Hematopoietic multipotent progenitor cell (in vitro differentiated cells): ENCODE results near the gene BFSP1. TPM values are rescaled to one million over a fixed set of nuclear protein-coding genes. Genes with fewer than 3 reads are reported as not detected.

Experiments
- DNase-seq, 3 donors: peaks; one replicate each; pipeline ENCODE4 v3.0.0-alpha.2; 2011 to 2015; ENCODE audit warnings: low read depth in 2 of 3, low spot score in 2 of 3
- total RNA-seq: library from RNA; depleted of rRNA; stranded (reverse); fragments of >200 nt; gene quantifications from one replicate; pipeline ENCODE4 v1.2.3, GENCODE V29; 2012

The BFSP1 gene
- total RNA-seq, 1 donor, result 0.54 TPM

DNA sequence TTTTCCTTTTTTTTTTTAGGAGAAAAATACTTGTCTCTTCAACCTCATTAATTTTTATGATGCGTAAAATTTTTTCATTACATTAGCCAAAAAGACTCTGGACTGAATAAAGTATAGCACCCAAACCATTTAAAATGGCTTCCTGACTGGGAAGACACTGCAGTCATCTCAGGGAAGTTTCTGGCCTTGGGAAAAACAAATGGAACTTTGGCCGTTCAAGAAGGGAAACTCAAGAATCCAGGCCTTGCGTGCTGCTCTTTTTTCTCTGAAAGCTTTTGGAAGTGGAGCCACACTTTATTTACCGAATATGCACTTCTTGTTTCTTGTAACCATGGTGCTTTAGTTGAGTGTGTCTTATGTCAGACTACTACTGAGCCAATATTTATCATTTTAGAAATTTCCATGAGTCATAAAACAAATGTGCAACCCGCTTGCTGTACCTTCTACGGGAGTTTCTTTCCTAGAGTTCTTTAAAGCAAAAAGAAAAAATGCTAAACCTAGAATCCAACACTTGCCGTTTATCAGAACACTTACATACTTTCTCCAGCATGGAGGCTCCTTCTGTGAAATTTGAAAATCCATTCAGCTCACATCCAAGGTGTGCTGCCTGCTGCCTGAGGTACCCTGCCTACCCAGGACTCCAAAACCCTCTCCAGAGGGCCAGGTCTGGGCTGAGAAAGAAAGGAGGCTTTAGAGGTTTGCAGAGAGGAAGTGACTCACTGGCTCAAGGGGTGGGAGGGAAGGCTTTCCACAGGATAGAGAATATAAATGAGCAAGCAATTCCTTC lies 27.2 kb upstream of the BFSP1 start:
- peak in 2 of 3 donors; percentile 56 to 70 for DNase-seq

DNA sequence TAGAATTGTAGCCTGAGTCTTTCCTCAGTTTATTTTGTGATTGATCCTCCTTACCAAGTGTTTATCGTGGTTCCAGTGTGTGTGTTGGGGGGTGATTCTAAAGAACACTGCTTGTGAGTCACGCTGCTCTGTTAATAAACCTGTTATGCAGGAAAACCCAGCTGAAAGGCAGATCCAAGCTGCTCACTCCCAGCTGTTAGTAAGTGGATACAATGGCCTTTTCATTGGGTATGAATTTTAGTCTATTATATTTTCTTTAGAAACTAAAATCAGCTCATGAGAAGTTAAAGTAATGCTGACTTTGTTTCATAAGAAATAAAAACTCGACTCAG lies 26.5 kb upstream of the BFSP1 start:
- DNase-seq, result no peak

DNA sequence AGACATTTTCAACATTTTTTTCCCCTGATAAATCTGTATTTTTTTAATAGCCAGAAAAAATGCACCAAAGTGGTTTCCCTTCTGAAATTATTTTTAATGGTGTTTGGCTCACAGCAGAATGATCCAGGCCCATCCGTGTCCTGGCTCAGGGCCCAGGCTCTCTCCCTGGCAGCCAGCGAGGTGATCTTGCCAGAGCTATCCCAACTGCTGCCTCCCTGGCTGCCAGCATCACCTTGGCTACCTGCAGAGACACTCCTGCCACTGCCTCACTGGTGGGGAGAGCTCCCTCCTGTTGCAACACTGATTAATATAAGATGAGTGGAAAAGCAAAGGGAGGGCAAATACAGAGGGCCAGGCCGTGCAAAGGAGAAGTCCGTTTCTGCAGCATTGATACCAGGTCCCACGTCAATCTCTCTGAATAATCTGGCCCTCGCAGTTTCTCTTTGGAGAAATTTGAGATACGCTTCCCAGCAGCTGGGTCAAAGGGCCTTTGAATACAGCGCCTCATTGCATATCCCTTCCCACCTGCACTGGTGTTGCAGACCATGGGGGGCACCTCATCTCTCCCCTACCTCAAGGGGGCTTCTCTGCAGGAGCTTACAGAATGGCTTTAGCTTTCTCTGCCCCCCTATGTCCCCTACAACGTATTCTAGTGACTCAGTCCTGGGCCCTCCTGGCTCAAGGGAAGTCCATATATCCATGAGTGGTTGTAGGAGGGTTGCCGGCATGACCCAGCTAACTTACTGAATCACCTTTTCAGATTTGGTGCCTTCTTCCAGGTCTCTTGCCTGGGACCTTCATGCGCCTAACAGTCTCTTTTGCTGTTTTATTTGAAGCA lies 25.9 kb upstream of the BFSP1 start:
- DNase-seq, result no peak

DNA sequence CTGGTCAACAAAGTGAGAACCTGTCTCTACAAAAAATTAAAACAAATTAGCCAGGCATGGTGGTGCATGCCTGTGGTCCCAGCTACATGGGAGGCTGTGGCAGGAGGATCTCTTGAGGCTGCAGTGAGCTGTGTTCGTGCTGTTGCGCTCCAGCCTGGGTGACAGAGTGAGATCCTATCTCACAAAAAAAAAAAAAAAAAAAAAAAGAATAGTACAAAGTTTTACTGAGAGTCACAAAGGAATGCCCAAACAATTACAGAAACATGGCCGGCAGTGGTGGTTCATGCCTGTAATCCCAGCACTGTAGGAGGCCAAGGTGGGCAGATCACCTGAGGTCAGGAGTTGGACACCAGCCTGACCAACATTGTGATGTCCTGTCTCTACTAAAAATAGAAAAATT lies 23.9 kb upstream of the BFSP1 start:
- no peak for DNase-seq

DNA sequence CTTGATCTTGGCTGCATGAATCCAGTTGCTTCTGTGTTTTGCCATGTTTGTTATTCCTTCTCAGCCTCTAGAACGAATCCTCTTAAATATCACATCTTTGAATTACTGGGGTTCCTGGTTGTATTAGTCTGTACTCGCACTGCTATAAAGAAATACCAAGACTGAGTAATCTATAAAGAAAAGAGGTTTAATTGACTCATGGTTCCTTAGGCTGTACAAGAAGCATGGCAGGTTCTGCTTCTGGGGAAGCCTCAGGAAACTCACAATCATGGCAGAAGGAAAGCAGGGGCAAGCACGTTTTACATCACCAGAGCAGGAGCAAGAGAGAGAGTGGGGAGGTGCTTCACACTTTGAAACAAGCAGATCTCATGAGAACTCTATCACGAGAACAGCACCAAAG lies 18.0 kb upstream of the BFSP1 start:
- DNase-seq, result no peak

DNA sequence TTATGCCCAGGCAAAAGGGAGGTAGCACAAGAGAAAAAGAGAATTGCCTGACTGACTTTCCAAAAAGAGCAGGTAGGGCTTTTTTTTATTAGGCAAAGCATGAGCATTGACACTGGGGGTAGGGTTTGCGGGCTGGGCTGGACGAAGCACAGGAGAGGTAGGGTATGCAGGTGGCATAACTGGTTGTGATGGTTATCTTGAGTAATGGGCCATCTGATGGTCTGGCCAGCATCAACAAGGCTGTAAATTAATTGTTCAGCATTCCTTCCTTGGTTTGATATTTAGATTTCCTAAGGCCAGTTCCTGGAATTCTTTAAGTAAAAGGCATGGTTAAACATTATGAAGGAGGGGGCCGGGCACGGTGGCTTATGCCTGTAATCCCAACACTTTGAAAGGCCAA lies 13.9 kb upstream of the BFSP1 start:
- DNase-seq, result no peak

DNA sequence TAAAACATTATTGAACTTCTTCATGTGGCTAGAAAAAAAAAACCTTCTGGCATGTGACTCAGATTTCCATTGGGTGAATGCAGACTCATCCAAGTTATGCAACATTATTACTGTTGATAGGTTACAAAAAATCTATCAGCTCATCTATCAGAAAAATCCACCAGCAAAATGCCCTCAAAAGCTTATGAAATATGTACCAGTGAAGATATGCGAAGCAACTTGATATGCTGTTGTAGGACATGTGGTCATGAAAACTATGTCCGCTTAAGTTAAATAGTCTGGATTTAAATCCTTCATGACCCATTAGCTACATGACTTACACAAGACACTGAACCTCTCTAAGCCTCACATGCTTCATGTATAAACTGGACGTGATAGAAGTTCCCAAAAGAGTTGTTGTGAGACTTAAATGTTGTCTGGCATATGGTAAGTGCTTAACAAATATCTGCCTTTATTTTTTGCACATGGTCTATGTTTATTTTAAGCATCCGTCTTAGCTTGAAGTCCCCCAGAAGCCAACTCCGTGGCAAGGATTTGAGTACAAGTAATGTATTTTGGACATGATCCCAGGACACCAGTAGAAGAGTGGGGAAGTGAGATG lies 12.5 kb upstream of the BFSP1 start:
- no peak for DNase-seq

DNA sequence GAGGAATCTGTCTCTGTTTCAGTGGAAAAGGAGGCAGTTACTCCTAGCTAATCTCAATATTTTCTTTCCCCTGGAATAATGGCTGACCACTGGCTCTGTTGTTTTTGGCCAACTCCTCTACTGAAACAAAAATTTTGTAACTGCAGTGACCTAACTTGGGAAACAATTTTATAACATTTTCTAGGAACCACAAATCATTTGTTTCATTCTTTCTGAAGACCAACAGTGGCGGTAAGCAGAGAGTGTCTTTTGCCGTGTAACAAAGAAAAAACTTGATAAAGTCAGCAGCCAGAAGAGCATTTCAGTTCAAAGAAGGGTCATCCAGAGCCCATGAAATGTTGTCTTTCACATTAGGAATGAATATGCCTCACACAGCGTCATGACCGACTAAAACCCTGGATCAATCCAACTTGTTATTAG lies 11.8 kb upstream of the BFSP1 start:
- no peak for DNase-seq

DNA sequence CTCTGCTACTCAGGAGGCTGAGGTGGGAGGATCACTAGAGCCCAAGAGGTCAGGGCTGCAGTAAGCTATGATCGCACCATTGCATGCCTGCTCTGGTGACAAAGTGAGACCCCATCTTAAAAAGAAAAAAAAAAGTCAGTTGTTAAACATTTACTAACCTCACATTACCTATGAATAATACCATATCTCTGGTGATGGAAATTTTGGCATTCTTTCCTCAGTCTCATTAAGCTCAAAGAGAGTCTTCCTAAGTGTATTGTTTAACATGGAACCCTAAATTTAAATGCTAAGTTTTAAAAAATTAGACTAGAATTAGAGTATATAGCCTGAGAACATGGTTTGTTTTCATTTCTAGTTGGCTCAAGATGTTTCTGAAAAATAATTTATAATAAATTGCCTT lies 11.3 kb upstream of the BFSP1 start:
- no peak for DNase-seq

DNA sequence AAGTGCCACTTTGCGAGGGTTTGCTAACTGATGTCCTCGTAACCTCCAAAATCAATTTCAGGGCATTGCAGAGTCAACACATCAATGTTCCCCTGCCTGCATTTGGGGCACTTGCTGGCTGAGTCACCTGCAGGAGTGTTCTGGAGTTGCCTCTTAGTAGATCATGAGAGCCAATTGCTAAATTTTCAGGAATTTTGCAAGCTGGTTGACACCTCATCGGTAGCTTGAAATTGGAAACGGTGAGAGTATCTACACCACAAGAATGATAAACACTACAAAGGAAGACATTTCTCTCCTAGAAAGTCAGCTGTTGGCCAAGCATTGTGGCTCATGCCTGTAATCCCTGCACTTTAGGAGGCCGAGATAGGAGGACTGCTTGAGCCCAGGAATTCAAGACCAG lies 10.8 kb upstream of the BFSP1 start:
- no peak for DNase-seq

DNA sequence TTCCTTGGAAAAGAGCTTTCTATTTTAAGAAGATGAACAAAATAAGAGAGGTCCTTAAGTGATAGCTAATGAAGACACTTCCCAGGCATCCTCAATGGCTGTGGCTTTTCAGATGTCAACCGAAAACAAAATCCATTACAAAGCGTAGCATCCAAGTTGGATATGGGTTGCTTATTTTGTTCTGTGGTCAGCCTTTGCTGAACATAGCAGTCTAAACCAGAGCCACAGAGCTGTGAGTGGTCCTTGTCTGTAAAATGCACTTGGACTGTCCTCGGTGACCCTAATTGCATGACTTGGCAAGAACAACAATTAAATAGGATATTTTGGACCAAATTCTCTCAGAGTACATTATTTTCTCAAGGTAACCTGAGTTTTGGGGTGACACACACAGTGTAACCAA lies 10.4 kb upstream of the BFSP1 start:
- DNase-seq, result no peak

DNA sequence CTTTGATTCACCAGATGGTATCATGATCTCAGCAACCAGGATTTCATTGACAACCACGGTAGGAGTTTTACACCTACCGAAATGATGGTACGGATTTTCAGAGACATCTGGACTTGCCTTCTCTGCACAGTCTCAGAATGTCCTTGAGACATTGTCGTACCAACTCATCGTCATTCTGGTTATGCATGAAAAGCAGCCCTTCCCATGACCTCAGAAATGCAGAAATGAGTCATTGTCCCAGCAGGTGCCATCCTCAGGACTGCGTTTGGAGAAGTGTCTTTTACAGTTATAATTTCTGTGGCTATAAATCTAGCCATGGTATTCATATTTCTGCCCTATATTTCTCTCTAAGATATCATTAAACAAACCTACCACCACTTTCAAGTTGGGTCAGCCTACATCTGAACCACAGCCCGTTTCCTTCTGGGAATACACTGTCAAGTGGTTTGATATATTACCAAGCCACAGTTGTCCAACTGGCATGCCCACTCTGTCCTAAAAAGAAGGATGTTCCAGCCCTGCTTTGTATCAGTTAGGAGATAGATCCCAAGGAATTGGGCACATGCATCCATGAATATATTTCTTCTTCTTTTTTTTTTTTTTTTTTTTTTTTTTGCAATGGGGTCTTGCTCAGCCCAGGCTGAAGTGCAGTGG lies 7.5 kb upstream of the BFSP1 start:
- DNase-seq, result peak in 2 of 3 donors; percentile 15 to 43

DNA sequence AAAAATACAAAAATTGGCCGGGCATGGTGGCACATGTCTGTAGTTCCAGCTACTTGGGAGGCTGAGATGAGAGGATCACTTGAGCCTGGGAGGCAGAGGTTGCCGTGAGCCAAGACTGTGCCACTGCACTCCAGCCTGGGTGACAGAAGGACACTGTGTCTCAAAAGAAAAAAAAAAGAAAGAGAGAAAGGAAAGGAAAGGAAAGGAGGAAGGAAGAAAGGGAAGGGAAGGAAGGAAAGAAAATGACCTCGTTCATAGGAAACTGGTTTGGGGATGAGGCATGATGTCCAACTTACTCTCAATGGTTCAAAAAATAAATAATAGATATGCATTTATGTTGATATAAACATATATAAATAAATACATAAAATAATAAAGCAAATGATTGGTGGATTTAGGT lies 6.8 kb upstream of the BFSP1 start:
- no peak for DNase-seq

DNA sequence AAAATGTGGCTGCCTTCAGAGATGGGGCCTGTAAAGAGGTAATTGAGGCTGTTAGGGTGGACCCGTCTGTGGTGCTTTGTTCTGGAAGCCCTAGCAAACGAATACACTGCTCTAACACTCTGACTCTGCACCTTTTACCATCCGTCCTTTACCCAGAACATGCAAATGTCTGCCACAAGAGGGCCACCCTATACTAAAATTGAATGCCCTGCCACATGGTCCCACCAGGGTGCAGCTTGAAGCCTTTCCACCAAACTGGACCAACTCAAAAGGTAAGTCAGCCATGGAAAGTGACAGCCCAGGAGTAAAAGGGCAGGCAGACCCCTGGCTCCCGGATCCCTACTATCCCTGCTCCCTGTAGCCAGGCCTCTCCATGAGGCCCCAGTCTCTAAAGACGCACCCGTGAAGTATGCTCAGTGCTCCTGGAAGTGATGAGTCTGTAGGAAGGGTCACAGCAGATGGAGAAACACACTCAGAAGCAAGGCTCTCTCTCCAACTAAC lies 5.8 kb upstream of the BFSP1 start:
- peak; percentile 29 to 85 (median 68) for DNase-seq

DNA sequence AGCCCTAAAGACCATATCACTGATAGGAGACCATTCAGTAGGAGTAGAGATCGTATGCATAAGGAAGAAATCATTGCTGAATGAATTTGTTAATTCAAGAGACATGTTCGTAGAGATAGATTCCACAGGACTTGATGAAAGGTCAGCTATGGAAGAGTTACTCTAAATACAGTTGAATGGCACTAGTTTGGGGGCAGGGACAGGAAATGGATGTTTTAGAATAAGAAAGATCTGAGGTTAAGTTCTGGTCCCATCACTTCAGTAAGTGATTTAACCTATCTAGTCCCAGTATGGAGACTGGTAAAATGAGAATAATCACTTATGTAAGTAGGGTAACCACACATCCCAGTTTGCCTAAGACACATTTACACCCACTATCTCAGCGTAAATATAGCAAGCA lies 2.9 kb upstream of the BFSP1 start:
- DNase-seq, result no peak

DNA sequence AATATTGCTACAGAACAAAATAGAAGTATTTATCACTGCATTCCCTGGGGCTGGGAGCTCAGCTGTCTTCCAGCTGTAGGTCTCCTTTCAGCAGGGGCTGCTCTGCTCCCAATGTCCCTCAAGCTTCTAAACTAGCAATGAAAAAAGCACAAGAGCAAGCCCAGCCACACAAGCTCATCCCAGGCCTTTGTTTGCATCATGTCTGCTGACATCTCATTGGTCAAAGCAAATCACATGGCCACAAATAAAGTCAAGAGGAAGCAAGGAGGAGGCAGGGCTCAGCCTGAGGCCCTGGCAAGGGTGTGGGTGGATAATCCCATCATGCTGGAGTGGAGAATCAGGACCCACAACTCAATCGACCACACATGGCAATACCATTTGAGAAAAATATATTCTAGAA lies 2.2 kb upstream of the BFSP1 start:
- DNase-seq, result peak in 1 of 3 donors; percentile 16

DNA sequence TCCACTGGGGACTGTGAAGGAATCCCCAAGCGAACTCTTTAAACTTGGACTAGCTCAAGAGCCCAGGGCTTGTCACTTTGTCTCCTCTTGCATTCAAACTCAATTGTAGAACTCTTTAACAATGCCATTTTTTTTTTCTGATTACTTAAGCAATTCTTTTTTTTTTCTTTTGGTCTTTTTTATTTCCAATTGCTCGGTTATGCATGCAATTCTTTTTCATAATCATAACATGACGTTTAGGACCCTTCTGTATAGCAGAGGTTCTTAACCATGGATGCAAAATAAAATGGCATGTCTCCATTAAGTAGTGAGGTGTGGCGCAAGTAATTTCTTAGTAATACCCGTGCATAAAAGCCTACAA lies 466 bp upstream of the BFSP1 start:
- DNase-seq, result no peak

DNA sequence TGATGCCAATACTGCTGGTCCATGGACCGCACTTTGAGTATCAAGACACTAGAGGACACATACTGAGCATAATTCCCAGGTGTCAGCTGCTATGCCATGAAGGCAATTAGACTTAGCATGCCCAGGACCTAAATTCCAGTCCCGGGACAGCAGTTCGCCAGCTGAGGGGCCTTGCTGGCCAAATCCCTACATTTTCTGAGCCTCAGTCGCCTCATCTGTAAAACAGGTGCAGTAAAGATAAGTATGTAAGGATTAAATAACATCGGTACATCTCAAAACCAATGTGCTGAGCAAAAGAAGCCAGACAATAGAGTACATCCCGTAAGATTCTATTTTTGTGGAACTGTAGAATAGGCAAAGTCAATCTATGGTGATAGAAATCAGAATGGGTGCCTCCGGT lies 1.0 kb downstream of the BFSP1 start:
- DNase-seq, result no peak

DNA sequence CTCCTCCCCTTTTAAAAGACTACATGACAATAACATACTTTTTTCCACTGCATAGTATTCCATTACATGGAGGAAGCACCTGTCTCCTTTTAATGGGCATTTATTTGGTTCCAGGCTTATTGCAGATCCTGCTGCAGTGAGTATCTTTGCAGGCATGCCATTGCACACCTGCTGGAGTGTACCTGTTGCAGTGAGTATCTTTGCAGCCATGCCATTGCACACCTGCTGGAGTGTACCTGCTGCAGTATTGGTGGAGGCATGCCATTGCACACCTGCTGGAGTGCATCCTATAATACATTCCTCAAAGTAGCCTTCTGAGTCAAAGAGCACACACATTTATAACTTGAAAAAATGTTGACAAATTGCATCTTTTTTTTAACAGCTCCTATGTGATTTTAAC lies 1.6 kb downstream of the BFSP1 start:
- DNase-seq, result no peak

DNA sequence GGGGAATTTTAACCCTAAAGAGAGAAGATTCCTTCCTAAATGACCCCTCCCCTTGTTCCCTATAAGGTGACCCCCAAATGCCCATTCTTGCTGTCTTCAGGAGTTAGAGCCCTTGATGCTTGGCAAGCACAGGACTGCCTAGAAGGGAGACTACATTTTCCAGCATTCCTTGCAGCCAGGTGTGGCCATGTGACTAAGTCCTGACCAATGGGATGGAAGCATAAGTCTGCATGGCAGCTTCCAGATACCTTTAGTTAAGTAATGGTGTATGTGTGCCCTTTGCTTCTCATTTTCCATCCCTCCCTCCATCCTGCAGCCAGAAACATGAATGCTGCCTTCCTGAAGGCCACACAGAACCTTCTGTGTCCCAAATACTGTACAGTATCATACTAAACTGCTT lies 5.5 kb downstream of the BFSP1 start:
- DNase-seq, result peak in 2 of 3 donors; percentile 15 to 32

DNA sequence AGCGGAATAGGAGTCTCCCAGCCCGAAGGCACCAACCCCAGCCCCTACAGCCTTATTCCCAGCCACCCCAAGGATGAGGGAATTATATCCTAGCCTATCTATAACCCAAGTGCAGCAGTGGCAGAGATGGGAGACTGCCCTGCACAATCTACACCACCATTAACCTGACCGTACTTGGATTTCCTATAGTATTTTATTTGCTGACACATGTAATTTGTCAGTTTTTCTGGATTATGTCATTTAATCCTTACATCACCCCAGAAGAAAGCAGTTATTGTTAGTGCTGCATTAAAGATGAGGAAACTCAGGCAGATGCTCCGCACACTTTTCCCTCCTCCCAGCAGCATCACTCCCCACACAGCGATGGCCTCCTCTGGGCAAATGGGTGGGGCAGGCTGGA lies 6.0 kb downstream of the BFSP1 start:
- DNase-seq, result no peak
